Measurements from ENCODE around the gene PHF2. TPM values are rescaled to one million over a fixed set of nuclear protein-coding genes. Genes with fewer than 3 reads are reported as not detected.

Gene PHF2
- total and polyA plus RNA-seq, 2 donors (not counting 1 experiment from before 2014, with no cell fraction given) = 11.0 to 28.8 TPM

DNA sequence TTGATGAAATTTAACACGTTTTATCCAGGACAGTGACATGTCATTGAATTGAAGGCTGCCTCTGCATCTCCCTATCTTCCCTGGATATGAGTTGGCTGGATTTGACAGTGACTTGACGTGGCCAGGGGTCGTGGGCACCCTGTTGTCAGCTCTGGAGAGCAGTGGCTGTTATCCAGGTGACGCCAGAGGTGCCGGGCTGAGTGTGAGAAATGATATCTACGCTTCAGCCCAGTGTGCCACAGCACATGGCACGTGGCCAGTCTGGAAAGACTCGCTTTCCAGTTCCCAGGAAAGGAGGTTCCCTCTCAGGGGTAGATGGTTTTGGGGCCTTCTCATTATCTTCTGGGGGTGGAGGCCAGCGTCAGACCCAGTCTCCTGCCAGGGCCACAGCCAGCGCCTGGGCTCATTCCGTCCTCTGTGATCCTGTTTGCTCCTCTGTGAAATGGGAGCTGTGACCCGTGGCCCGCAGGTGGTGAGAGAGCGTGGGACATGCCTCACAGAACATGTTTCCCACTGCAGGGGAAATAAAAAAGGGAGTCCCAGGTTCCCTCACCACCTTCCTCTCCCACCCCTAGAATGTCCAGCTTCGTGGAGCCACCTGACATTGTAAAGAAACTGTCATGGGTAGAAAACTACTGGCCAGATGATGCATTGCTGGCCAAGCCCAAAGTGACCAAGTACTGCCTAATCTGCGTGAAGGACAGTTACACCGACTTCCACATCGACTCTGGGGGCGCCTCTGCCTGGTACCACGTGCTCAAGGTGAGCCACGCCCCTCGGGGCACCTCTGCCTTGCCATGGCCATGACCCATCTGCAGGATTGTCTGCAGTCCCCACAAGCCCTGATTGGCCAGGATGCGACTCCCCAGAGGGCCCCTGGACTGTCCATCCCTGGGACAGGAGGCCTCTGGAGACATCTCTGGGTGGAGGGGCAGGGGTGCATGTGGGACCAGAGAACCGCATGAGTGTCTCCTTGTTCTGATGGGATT, 76.5 kb downstream of the PHF2 start:
- ChIA-PET CTCF (no interaction called here), POLR2A (no interaction called here)
- ATAC-seq (ENCODE audit: low read depth) (no peak), DNase-seq (no peak)
- Histone ChIP-seq H3K4me1 (ENCODE audit: control insufficient read depth in 2 of 2, insufficient read depth in 2 of 2, low read length in 2 of 2) (no peaks in the 10 kb centered on the region), H3K79me2 (ENCODE audit: control insufficient read depth, insufficient read depth, low read length) (no peaks in the 10 kb centered on the region), H2AFZ (ENCODE audit: insufficient read depth, low read depth, low read length, poor library complexity, severe bottlenecking) (no peak overlapping the region), H3K9me3 (ENCODE audit: control extremely low read depth in 1 of 3, control insufficient read depth in 2 of 3, insufficient read depth in 1 of 3, low read length in 2 of 3) (no peaks in the 10 kb centered on the region), H3K27me3 (replicated peaks in 1 of 4; ENCODE audit: control extremely low read depth in 1 of 4, control insufficient read depth in 3 of 4, insufficient read depth in 4 of 4, low read length in 3 of 4) (no peaks in the 10 kb centered on the region), H4K20me1 (ENCODE audit: control insufficient read depth, insufficient read depth, low read length, poor library complexity, severe bottlenecking) (no peaks in the 10 kb centered on the region), H3K27ac (ENCODE audit: low read length in 2 of 2) (no peak overlapping the region), H3K36me3 (replicated peaks in 1 of 2; ENCODE audit: control extremely low read depth in 1 of 2, control insufficient read depth in 1 of 2, extremely low read depth in 1 of 2, insufficient read depth in 2 of 2, low read length in 1 of 2) (peaks cover 0 to 44% of the 10 kb centered on the region in 2 experiments), H3K4me2 (replicated peaks; ENCODE audit: low read depth, low read length, poor library complexity, severe bottlenecking) (no peak overlapping the region), H3K9ac (ENCODE audit: low read length) (no peak overlapping the region), H3K4me3 (ENCODE audit: control extremely low read depth in 1 of 5, extremely low read depth in 1 of 5, insufficient read depth in 1 of 5, low read depth in 2 of 5, low read length in 4 of 5) (no peak overlapping the region)
- Mint-ChIP-seq H3K9me3 (ENCODE audit: insufficient read depth) (no peaks in the 10 kb centered on the region), H3K4me3 (no peak overlapping the region), H3K27ac (no peak overlapping the region), H3K4me1 (no peaks in the 10 kb centered on the region), H3K27me3 (no peaks in the 10 kb centered on the region)
- WGBS (ENCODE audit: insufficient coverage) = 98% methylated on average over 20 of the region's 24 CpGs
- TF ChIP-seq EZH2 (IDR thresholded peaks at IDR 0.05; ENCODE audit: borderline replicate concordance, insufficient read depth, low read depth, low read length, poor library complexity, severe bottlenecking) (no peak), CTCF (IDR thresholded peaks at IDR 0.05) (no peak)
- intact Hi-C loops (cut with micrococcal nuclease) = no loop called here

DNA sequence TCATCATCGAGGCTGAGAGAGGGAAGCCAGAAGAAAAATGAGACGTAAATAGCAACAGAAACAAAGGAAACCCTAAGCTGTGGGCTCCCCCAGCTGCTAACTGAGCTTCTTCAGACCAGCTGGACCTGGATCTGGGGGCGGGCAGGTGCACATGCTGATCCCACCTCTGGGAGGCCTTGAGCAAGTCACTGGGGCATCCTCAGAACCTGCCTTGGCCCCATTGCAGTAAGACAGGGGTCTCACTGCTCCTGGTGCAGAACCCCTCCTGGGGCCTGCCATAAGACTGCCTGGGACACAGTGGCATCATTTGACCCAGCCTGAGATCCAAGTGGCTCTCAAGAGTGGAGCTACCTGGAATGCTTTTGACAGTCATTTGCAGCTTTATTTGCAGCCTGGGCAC, 77.4 kb downstream of the PHF2 start:
- no peak for DNase-seq
- H3K9me3 ChIP-seq (ENCODE audit: control extremely low read depth in 1 of 3, control insufficient read depth in 2 of 3, insufficient read depth in 1 of 3, low read length in 2 of 3) = no peaks in the 10 kb centered on the region
- no peaks in the 10 kb centered on the region for H3K4me1 Mint-ChIP-seq
- H3K9ac ChIP-seq (ENCODE audit: low read length) = no peak overlapping the region
- no peak overlapping the region for H2AFZ ChIP-seq (ENCODE audit: insufficient read depth, low read depth, low read length, poor library complexity, severe bottlenecking)
- TF ChIP-seq EZH2 (IDR thresholded peaks at IDR 0.05; ENCODE audit: borderline replicate concordance, insufficient read depth, low read depth, low read length, poor library complexity, severe bottlenecking) (no peak), CTCF (IDR thresholded peaks at IDR 0.05) (no peak)
- H3K4me2 ChIP-seq (replicated peaks; ENCODE audit: low read depth, low read length, poor library complexity, severe bottlenecking) = no peak overlapping the region
- intact Hi-C loops (cut with micrococcal nuclease) = no loop called here
- ChIA-PET CTCF (no interaction called here), POLR2A (no interaction called here)
- H3K4me3 ChIP-seq (ENCODE audit: control extremely low read depth in 1 of 5, extremely low read depth in 1 of 5, insufficient read depth in 1 of 5, low read depth in 2 of 5, low read length in 4 of 5) = no peak overlapping the region
- H3K27ac ChIP-seq (ENCODE audit: low read length in 2 of 2) = no peak overlapping the region
- no peak for ATAC-seq (ENCODE audit: low read depth)
- H3K4me1 ChIP-seq (ENCODE audit: control insufficient read depth in 2 of 2, insufficient read depth in 2 of 2, low read length in 2 of 2) = no peaks in the 10 kb centered on the region
- no peaks in the 10 kb centered on the region for H3K9me3 Mint-ChIP-seq (ENCODE audit: insufficient read depth)
- no peaks in the 10 kb centered on the region for H3K27me3 Mint-ChIP-seq
- 98% methylated on average over 3 of the region's 3 CpGs for WGBS (ENCODE audit: insufficient coverage)
- no peak overlapping the region for H3K4me3 Mint-ChIP-seq
- H3K36me3 ChIP-seq (replicated peaks in 1 of 2; ENCODE audit: control extremely low read depth in 1 of 2, control insufficient read depth in 1 of 2, extremely low read depth in 1 of 2, insufficient read depth in 2 of 2, low read length in 1 of 2) = peaks cover 0 to 45% of the 10 kb centered on the region in 2 experiments
- H3K27me3 ChIP-seq (replicated peaks in 1 of 4; ENCODE audit: control extremely low read depth in 1 of 4, control insufficient read depth in 3 of 4, insufficient read depth in 4 of 4, low read length in 3 of 4) = no peaks in the 10 kb centered on the region
- H3K27ac Mint-ChIP-seq = no peak overlapping the region
- no peaks in the 10 kb centered on the region for H4K20me1 ChIP-seq (ENCODE audit: control insufficient read depth, insufficient read depth, low read length, poor library complexity, severe bottlenecking)
- H3K79me2 ChIP-seq (ENCODE audit: control insufficient read depth, insufficient read depth, low read length) = no peaks in the 10 kb centered on the region
